ENCODE measurements around the gene ADISSP. TPM values are rescaled to one million over a fixed set of nuclear protein-coding genes. Genes with fewer than 3 reads are reported as not detected.

Gene ADISSP
- total RNA-seq (2021; fragmentation: NEBNext Ultra II Directional; extraction: Animal tissue kit (Norgen Biotek cat#: 25700)) (111 and 117 TPM in 2 replicates), polyA plus RNA-seq (2011; rRNA removed) (141 and 202 TPM in 2 replicates), polyA minus RNA-seq (2011; rRNA and poly(A)+ RNA removed) (43.6 and 51.4 TPM in 2 replicates)
- polyA plus RNA-seq (2011; cell fraction: cytosol; rRNA removed): 101 TPM
- 110 TPM for polyA plus RNA-seq (2011; cell fraction: nucleus; rRNA removed)
- polyA plus RNA-seq (2012, experiment 1 of 2): 73.7 to 130 TPM (median 117 TPM) in 4 replicates
- 104 TPM for polyA plus RNA-seq (2012, experiment 2 of 2)
- polyA plus RNA-seq (2013, experiment 1 of 2): 98.3 TPM
- polyA plus RNA-seq (2013, experiment 2 of 2): 102 TPM
- polyA minus RNA-seq (2011; cell fraction: cytosol; rRNA and poly(A)+ RNA removed): 71.0 TPM
- polyA minus RNA-seq (2011; cell fraction: nucleus; rRNA and poly(A)+ RNA removed): 41.3 TPM
- long read RNA-seq, experiment 1, transcript C20orf27-202 (6 exons, 1,886 nt): major isoform, 105 of 193 reads
- long read RNA-seq, experiment 1, partial matches to known transcripts: 79 of 193 reads
- long read RNA-seq, experiment 1, other reads (novel, unspliced or antisense): 9 of 193 reads
- long read RNA-seq, experiment 2, transcript C20orf27-202 (6 exons, 1,886 nt): major isoform, 219 of 244 reads
- long read RNA-seq, experiment 2, transcript C20orf27-201 (6 exons, 1,302 nt): minor isoform, 6 of 244 reads
- long read RNA-seq, experiment 2, partial matches to known transcripts: 7 of 244 reads
- long read RNA-seq, experiment 2, other reads (novel, unspliced or antisense): 12 of 244 reads

DNA sequence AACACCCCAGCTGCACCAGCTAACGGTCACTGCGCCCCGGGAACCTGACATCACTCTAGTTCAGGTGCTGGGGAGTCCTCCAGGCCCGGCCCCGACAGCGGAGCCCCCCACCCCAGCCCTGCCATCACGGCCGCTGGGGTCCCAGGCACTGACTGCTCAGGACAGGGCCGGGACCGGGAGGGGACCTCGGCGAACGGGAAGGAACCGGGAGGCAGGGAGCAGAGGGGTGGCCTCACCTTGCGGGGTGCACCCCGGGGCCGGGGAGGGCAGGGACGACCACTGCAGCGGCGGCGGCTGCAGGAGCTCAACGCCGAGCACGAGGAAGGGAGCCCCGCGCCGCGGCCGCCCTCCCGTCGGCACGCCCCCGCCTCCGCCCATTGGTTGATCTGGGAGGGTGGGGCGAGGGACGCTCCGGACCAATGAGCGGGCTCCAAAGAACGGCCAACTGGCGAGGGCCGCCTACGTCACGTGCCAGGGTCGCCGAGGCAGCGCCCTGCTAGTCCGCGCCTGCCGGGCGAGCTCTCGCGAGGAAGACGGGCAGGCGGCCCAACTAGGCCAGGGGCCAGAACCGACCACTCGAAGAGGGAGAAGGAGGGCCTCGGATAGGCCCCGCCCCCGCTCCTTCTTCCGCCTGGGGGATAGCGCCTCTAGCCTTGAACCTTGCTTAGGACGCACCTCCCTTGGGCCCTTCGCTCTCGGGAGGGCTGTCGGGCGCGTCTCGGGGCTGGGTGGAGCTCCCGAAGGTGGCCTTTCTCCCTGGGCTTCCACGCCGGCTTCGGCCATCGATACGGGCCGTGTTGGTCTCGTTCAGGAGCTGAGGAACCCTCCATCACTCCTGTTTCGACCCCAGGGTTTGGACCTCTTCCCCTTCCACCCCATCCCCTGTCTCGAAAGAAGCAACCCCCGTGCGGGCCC lies at the start of gene ADISSP:
Gene ADISSP, minus strand, starts transcription at position 327 of the 915 bp plus-strand sequence. CDS start 7,653 bp downstream, outside the sequence.
- peak within 1 kb of the TSS; percentile 47; the same call in 1 of the 2 replicates for H2AFZ ChIP-seq (ENCODE audit: low read length)
- no peaks in the 10 kb centered on the region for H3K9me3 ChIP-seq (ENCODE audit: insufficient read depth in 2 of 2, low read depth in 1 of 2, low read length in 1 of 2)
- H4K8ac ChIP-seq (ENCODE audit: extremely low read depth, insufficient read depth, low read length): peak within 1 kb of the TSS; percentile 94
- peaks cover 0 to 25% of the 10 kb centered on the region in 2 experiments; a peak in 1 of 4 replicates for H3K79me2 ChIP-seq (ENCODE audit: control insufficient read depth in 1 of 2, insufficient read depth in 2 of 2, low read length in 2 of 2)
- peak within 1 kb of the TSS; percentile 62 for H3K56ac ChIP-seq (replicated peaks; ENCODE audit: insufficient read length, low read depth, low read length)
- H3K14ac ChIP-seq (ENCODE audit: insufficient read length): no peak within 1 kb of the TSS
- DNase-seq (ENCODE audit: low read depth in 1 of 2, low spot score in 2 of 2) (peak; percentile 97), FAIRE-seq (peak; percentile 50)
- no peaks in the 10 kb centered on the region for H3K36me3 ChIP-seq (ENCODE audit: control insufficient read depth in 2 of 4, insufficient read depth in 4 of 4, low read length in 3 of 4)
- H3K79me1 ChIP-seq (ENCODE audit: low read depth, low read length): peaks cover 14% of the 10 kb centered on the region
- peak within 1 kb of the TSS; percentile 52 to 78 (median 74) for H3K9ac ChIP-seq (replicated peaks in 1 of 4; ENCODE audit: extremely low read depth in 1 of 4, low read depth in 3 of 4, low read length in 3 of 4)
- no peak within 1 kb of the TSS for H3K23ac ChIP-seq (ENCODE audit: insufficient read length)
- no peak within 1 kb of the TSS; the same call in 1 of the 2 replicates for H2BK20ac ChIP-seq (ENCODE audit: low read length)
- peak within 1 kb of the TSS; percentile 60 for H3K4ac ChIP-seq (replicated peaks; ENCODE audit: insufficient read length, low read depth, low read length)
- H3K4me2 ChIP-seq (ENCODE audit: insufficient read depth in 1 of 2, low read depth in 2 of 2, low read length in 2 of 2): peak within 1 kb of the TSS; percentile 79 to 99
- H2BK12ac ChIP-seq (ENCODE audit: low read depth, low read length): 0 out of 2 replicates have a peak within 1 kb of the TSS, but pooled peaks have one; percentile 27
- H3K4me3 ChIP-seq (ENCODE audit: extremely low read depth in 1 of 4, insufficient read depth in 2 of 4, low read depth in 3 of 4, low read length in 4 of 4): peak within 1 kb of the TSS; percentile 74 to 94 (median 88)
- ChIA-PET POLR2A (ENCODE audit: partially characterized antibody) (interaction anchor here (0.6 to 3.2 kb wide), 14 partner anchors 10 to 511 kb away, joined by 3 to 42 read pairs (median 5); partner anchors contain the start of gene MAVS), CTCF (ENCODE audit: partially characterized antibody) (interaction anchor here (0.5 to 14.2 kb wide), 20 partner anchors 9 to 205 kb away, joined by 3 to 277 read pairs (median 5); partner anchors contain the start of genes AP5S1, CENPB and SPEF1)
- H3K27me3 ChIP-seq (replicated peaks in 1 of 4; ENCODE audit: control insufficient read depth in 3 of 4, extremely low read depth in 1 of 4, insufficient read depth in 3 of 4, low read length in 3 of 4): no peaks in the 10 kb centered on the region
- peaks cover 3 to 15% (median 6%) of the 10 kb centered on the region in 4 experiments; a peak in 6 of 7 replicates for H3K4me1 ChIP-seq (replicated peaks in 1 of 4; ENCODE audit: control insufficient read depth in 3 of 4, insufficient read depth in 4 of 4, low read length in 3 of 4)
- H2AK5ac ChIP-seq (ENCODE audit: low read depth, low read length): no peak within 1 kb of the TSS
- no peak within 1 kb of the TSS; the same call in 1 of the 2 replicates for H2BK5ac ChIP-seq (ENCODE audit: low read depth, low read length)
- H3K23me2 ChIP-seq (ENCODE audit: low read depth, low read length): peaks cover 12% of the 10 kb centered on the region; the same call in 1 of the 2 replicates
- 0 out of 2 replicates have a peak within 1 kb of the TSS, but pooled peaks have one; percentile 16 for H2BK15ac ChIP-seq (ENCODE audit: low read length)
- peaks cover 0 to 7% of the 10 kb centered on the region in 2 experiments for H4K20me1 ChIP-seq (replicated peaks in 1 of 2; ENCODE audit: control insufficient read depth in 1 of 2, insufficient read depth in 2 of 2, low read length in 2 of 2)
- H4K5ac ChIP-seq (ENCODE audit: insufficient read length, low read depth, low read length): peak within 1 kb of the TSS; percentile 10
- no peak within 1 kb of the TSS for H2BK120ac ChIP-seq (replicated peaks; ENCODE audit: low read depth, low read length)
- H3K27ac ChIP-seq (ENCODE audit: low read depth, low read length): peak within 1 kb of the TSS; percentile 66; the same call in 1 of the 2 replicates
- H3K18ac ChIP-seq (ENCODE audit: extremely low read depth, low read length): peak within 1 kb of the TSS; percentile 93
- peak within 1 kb of the TSS; percentile 85 for H4K91ac ChIP-seq (replicated peaks; ENCODE audit: insufficient read length, low read length)
- 1% methylated on average over 41 of the region's 80 CpGs; no CpG with 5 or more reads in 1 of the 2 experiments for WGBS, 2 experiments (ENCODE audit: extremely low coverage in 1 of 2, insufficient coverage in 1 of 2, insufficient read length in 1 of 2, insufficient replicate concordance in 2 of 2, low coverage in 1 of 2, low lambda C conversion rate in 2 of 2, missing lambda C conversion rate in 1 of 2)
- TF ChIP-seq CTBP2 (IDR thresholded peaks at IDR 0.05; ENCODE audit: borderline replicate concordance, insufficient read depth, insufficient read length, low read length) (no peak), SRF (IDR thresholded peaks at IDR 0.05; ENCODE audit: low read depth, low read length) (no peak), TEAD4 (IDR thresholded peaks at IDR 0.05; ENCODE audit: low read depth, low read length) (no peak), CBX5 (IDR thresholded peaks at IDR 0.05; ENCODE audit: low read depth, low read length) (no peak)
